ENCODE data around the gene PSME3.
"Not testable (repeated sequence)": the region's sequence is repeated elsewhere in the genome, so short reads cannot be mapped to it uniquely, and the experiment has no call there.

PSME3 gene

DNA sequence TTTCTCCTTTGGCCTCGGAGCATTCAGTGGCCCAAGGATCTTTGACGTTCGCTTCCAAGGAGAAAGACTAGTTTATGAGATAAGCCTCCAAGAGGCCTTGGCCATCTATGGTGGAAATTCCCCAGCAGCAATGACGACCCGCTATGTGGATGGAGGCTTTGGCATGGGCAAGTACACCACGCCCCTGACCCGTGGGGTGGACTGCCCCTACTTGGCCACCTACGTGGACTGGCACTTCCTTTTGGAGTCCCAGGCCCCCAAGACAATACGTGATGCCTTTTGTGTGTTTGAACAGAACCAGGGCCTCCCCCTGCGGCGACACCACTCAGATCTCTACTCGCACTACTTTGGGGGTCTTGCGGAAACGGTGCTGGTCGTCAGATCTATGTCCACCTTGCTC is 19.2 kb downstream of the PSME3 start:
- TF ChIP-seq, protein P1, sequence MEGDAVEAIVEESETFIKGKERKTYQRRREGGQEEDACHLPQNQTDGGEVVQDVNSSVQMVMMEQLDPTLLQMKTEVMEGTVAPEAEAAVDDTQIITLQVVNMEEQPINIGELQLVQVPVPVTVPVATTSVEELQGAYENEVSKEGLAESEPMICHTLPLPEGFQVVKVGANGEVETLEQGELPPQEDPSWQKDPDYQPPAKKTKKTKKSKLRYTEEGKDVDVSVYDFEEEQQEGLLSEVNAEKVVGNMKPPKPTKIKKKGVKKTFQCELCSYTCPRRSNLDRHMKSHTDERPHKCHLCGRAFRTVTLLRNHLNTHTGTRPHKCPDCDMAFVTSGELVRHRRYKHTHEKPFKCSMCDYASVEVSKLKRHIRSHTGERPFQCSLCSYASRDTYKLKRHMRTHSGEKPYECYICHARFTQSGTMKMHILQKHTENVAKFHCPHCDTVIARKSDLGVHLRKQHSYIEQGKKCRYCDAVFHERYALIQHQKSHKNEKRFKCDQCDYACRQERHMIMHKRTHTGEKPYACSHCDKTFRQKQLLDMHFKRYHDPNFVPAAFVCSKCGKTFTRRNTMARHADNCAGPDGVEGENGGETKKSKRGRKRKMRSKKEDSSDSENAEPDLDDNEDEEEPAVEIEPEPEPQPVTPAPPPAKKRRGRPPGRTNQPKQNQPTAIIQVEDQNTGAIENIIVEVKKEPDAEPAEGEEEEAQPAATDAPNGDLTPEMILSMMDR (IDR thresholded peaks at IDR 0.05; ENCODE audit: control extremely low read depth, extremely low read depth, low read depth, missing control alignments) = no peak
- ChIA-PET POLR2A (no interaction called here), CTCF (interaction anchor here (0.8 to 1.1 kb wide), 2 partner anchors 9 to 16 kb away, joined by 3 read pairs; no protein-coding TSS in a partner anchor)
- DNase-seq (ENCODE audit: extremely low spot score) = no peak

DNA sequence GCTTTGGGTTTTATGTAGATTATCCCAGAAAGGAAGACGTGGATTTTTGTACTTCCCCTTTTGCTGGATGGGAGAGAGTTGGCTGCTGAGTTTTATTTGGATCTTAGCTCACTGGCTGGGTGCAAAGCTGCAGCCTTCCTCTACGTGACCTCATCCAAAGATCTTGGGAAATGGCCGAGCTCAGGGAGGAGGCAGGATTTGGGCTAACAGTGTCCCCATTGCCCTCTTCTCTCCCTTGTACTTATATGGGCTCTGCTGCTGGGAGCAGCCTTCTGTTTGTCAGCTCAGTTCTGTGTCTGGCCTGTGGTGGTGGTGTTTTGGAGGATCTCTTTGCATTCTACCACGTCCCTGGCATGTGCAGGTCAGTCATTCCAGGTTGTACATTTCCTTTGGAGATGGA is 19.8 kb downstream of the PSME3 start:
- CTCF ChIA-PET = interaction anchor here (0.8 kb wide), 2 partner anchors 8 to 10 kb away, joined by 3 to 4 read pairs; no protein-coding TSS in a partner anchor
- DNase-seq (ENCODE audit: extremely low spot score) = no peak
- POLR2A ChIA-PET = no interaction called here
- TF ChIP-seq, protein P1 (IDR thresholded peaks at IDR 0.05; ENCODE audit: control extremely low read depth, extremely low read depth, low read depth, missing control alignments) = no peak

DNA sequence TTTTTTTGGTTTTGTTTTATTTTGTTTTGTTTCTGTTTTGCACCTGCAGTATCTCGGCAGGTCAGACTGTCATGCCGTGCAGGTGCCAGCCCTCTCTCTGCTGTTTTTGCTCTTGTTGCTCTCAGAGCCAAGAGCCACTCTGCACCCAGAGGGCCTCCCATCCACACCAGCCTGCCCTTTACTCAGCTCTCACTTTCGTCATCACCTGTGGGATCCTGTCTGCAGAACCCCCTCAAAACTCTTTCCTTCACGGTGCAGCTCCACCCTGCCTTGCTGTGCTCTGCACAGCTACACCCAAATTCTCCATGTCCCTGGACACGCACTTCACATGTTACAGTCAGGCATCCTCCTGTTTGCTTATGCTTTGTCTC is 20.4 kb downstream of the PSME3 start:
- DNase-seq (ENCODE audit: extremely low spot score) = no peak
- CTCF ChIA-PET = interaction anchor here (0.8 kb wide), 1 partner anchor 10 kb away, joined by 4 read pairs; no protein-coding TSS in a partner anchor
- TF ChIP-seq, protein P1 (IDR thresholded peaks at IDR 0.05; ENCODE audit: control extremely low read depth, extremely low read depth, low read depth, missing control alignments) = no peak
- POLR2A ChIA-PET = no interaction called here

DNA sequence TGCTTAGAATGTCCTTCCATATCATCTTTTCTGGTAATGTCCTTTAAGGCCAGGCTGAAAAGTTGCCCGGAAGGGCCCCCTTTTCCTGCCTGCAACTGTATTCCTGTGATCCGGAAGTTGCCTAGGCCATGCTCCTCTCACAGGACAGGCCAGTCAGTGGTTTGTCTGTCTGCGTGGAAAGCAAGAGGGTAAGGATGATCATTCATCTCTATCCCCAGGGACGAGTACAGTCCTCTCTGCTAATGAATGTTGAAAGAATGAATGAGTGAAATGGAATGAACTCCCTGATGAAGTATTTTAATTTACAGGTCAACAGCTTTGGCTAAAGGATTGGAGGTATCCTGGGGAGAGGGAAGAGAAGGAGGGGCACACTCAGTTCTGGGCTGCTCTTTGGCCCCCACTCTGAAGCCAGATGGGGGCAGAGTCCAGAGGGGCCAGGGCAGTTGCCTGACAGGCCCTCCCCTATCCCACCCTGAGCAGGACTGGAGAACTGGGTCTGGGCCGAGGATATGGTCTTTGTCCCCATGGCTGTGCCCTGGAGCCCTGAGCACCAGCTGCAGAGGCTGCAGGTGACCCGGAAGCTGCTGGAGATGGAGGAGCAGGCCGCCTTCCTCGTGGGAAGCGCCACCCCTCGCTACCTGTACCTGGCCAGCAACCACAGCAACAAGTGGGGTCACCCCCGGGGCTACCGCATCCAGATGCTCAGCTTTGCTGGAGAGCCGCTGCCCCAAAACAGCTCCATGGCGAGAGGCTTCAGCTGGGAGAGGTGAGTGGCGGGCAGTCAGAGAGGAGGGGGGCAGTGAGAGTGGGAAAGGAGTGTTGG is 21.0 kb downstream of the PSME3 start:
- DNase-seq (ENCODE audit: extremely low spot score) = no peak
- ChIA-PET POLR2A (no interaction called here), CTCF (no interaction called here)
- TF ChIP-seq, protein P1 (IDR thresholded peaks at IDR 0.05; ENCODE audit: control extremely low read depth, extremely low read depth, low read depth, missing control alignments) = no peak

DNA sequence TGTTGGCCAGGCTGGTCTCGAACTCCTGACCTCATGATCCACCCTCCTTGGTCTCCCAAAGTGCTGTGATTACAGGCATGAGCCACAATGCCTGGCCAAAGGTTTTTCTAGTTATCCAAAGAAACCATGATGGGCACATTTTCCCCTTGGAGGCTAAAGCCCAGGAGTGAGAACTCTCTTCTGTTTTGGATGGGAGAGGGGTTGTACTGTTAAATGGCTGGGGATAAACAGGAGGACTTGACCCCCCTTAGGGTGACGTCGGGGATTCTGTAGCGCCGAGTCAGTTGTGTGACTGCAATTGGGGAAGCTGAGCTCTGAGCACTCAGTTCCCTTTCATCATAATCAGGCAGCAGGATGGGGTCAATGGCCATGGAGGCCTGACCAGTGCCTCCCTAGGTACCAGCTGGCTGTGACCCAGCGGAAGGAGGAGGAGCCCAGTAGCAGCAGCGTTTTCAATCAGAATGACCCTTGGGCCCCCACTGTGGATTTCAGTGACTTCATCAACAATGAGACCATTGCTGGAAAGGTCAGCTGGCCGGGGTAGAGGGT is 21.9 kb downstream of the PSME3 start:
- TF ChIP-seq, protein P1 (IDR thresholded peaks at IDR 0.05; ENCODE audit: control extremely low read depth, extremely low read depth, low read depth, missing control alignments) = no peak
- DNase-seq (ENCODE audit: extremely low spot score) = no peak
- ChIA-PET CTCF (no interaction called here), POLR2A (interaction anchor here (0.7 kb wide), 1 partner anchor 484 kb away, joined by 3 read pairs; no protein-coding TSS in a partner anchor)

DNA sequence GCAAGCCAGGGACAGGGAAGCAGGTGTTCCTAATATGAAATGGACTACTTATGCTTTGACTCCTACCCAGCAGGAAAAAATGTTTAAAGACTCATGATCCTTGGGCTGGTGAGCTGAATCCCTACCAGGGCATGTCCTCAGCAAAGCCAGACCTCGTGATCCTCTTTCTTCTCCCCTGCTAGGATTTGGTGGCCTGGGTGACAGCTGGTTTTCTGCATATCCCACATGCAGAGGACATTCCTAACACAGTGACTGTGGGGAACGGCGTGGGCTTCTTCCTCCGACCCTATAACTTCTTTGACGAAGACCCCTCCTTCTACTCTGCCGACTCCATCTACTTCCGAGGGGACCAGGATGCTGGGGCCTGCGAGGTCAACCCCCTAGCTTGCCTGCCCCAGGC is 22.9 kb downstream of the PSME3 start:
- POLR2A ChIA-PET; DNase-seq (ENCODE audit: extremely low spot score): not testable (repeated sequence)
- CTCF ChIA-PET = interaction anchor here (1.4 kb wide), 1 partner anchor 13 kb away, joined by 4 read pairs; no protein-coding TSS in a partner anchor

DNA sequence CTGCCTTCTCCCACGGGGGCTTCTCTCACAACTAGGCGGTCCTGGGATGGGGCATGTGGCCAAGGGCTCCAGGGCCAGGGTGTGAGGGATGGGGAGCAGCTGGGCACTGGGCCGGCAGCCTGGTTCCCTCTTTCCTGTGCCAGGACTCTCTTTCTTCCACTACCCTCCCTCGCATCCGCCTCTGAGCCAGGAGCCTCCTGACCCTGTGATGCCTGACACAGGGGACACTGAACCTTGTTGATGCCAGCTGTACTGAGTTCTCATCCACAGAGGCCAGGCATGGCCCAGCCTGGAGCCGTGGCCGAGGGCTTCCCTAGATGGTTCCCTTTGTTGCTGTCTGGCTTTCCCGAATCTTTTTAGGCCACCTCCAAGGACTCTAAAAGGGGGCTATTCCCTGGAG is 23.3 kb downstream of the PSME3 start:
- DNase-seq (ENCODE audit: extremely low spot score); POLR2A ChIA-PET: not testable (repeated sequence)
- CTCF ChIA-PET = interaction anchor here (1.4 kb wide), 1 partner anchor 14 kb away, joined by 4 read pairs; no protein-coding TSS in a partner anchor

All from GM10248 (cell line).